HCT116 (cell line): Measurements from ENCODE around the gene SLC34A3. TPM values are rescaled to one million over a fixed set of nuclear protein-coding genes. Genes with fewer than 3 reads are reported as not detected.

ENCODE experiments used
- ATAC-seq: fragments of 200-7000 bp; cut with Tn5 transposase; 2 replicates; pipeline ENCODE4 v1.9.1; 2020; ENCODE audit warnings: mild to moderate bottlenecking, moderate library complexity
- BruUV-seq: library from RNA; stranded (reverse); fragments of 400-500 nt; replicated peaks from 2 replicates; lab custom pipeline; 2021; lab: Mats Ljungman, UMichigan
- CTCF ChIA-PET: fragments of 300-600 bp; sonication (Branson Sonifier 250); formaldehyde crosslinking; loops from one replicate; lab custom pipeline; 2021; ENCODE audit warnings: antibody characterized with exemption; lab: Charles Lee
- POLR2A ChIA-PET: fragments of 300-600, 350-600 bp; sonication (Branson Sonifier 250); formaldehyde crosslinking; loops from one replicate; lab custom pipeline; 2021; ENCODE audit warnings: antibody characterized with exemption; lab: Charles Lee
- RAD21 ChIA-PET, 2 experiments: fragments of 300-600 bp; sonication (Branson Sonifier 250); formaldehyde crosslinking; loops; one replicate each; lab custom pipeline; 2023; ENCODE audit warnings: low total read pairs in 2 of 2; ENCODE audit not compliant: uncharacterized antibody in 2 of 2, unreplicated experiment in 2 of 2, low non-redundant PET in 1 of 2; lab: Charles Lee
- DNase-seq: peaks from one replicate; pipeline ENCODE4 v3.0.0-alpha.2; 2010; ENCODE audit warnings: low read depth, low spot score
- H2AFZ ChIP-seq: fragments of 200-600 bp; shearing (Covaris generic), sonication (generic); 2 replicates; pipeline ENCODE4 v1.6.1; 2017; ENCODE audit warnings: low read depth, mixed run types, mixed read lengths, antibody characterized with exemption, low read length; ENCODE audit not compliant: poor library complexity, severe bottlenecking
- H3K27ac ChIP-seq: 2 replicates; pipeline ENCODE4 v1.5.1; 2012; ENCODE audit warnings: low read depth, low read length
- H3K27me3 ChIP-seq: fragments of 200-600 bp; sonication (generic); 2 replicates; pipeline ENCODE4 v1.6.1; 2016; ENCODE audit warnings: mixed run types, low read length, mixed read lengths; ENCODE audit not compliant: insufficient read depth
- H3K36me3 ChIP-seq, 2 experiments: fragments of 200-500 bp in 1 of 2; fragments of 200-600 bp in 1 of 2; sonication (Bioruptor generic) in 1 of 2; sonication (generic) in 1 of 2; 2 replicates each; pipeline versions ENCODE4 v1.5.1 to v1.6.1; 2014 to 2016; ENCODE audit warnings: low read length in 2 of 2, inconsistent platforms in 1 of 2, mixed read lengths in 1 of 2, mixed run types in 1 of 2; ENCODE audit not compliant: insufficient read depth in 2 of 2, control insufficient read depth in 1 of 2
- H3K4me1 ChIP-seq, 2 experiments: fragments of 200-600 bp in 1 of 2; sonication (generic) in 1 of 2; 2 replicates each; pipeline versions ENCODE4 v1.5.1 to v1.6.1; 2012 to 2017; ENCODE audit warnings: low read length in 2 of 2, inconsistent platforms in 1 of 2, mild to moderate bottlenecking in 1 of 2, mixed read lengths in 1 of 2, mixed run types in 1 of 2, moderate library complexity in 1 of 2; ENCODE audit not compliant: insufficient read depth in 2 of 2, control insufficient read depth in 1 of 2
- H3K4me2 ChIP-seq: fragments of 200-600 bp; sonication (generic); 2 replicates; pipeline ENCODE4 v1.6.1; 2017; ENCODE audit warnings: mixed run types, low read length, mixed read lengths
- H3K4me3 ChIP-seq, 2 experiments: fragments of 200-600 bp in 1 of 2; sonication (generic) in 1 of 2; replicated peaks in 1 of 2; 2 replicates each; pipeline ENCODE4 v1.5.1; 2011 to 2016; ENCODE audit warnings: low read length in 2 of 2, control low read depth in 1 of 2, low read depth in 1 of 2, mild to moderate bottlenecking in 1 of 2, mixed read lengths in 1 of 2, mixed run types in 1 of 2
- H3K79me2 ChIP-seq: fragments of 200-600 bp; sonication (generic); 2 replicates; pipeline ENCODE4 v1.6.1; 2017; ENCODE audit warnings: mild to moderate bottlenecking, mixed run types, low read length, moderate library complexity, mixed read lengths; ENCODE audit not compliant: insufficient read depth
- H3K9ac ChIP-seq: fragments of 200-600 bp; sonication (generic); 2 replicates; pipeline ENCODE4 v1.6.1; 2016; ENCODE audit warnings: low read length, mixed read lengths
- H3K9me2 ChIP-seq: fragments of 200-600 bp; sonication (generic), shearing (Covaris generic); 2 replicates; pipeline ENCODE4 v1.6.1; 2017; ENCODE audit warnings: mixed run types, mild to moderate bottlenecking, moderate library complexity; ENCODE audit not compliant: insufficient read depth
- H3K9me3 ChIP-seq, 2 experiments: fragments of 200-500 bp in 1 of 2; fragments of 200-600 bp in 1 of 2; sonication (Bioruptor generic) in 1 of 2; sonication (generic) in 1 of 2; 2 replicates each; pipeline ENCODE4 v1.6.1; 2014 to 2017; ENCODE audit warnings: low read length in 2 of 2, mixed read lengths in 2 of 2, inconsistent platforms in 1 of 2, low read depth in 1 of 2, mild to moderate bottlenecking in 1 of 2, mixed run types in 1 of 2, moderate library complexity in 1 of 2; ENCODE audit not compliant: control insufficient read depth in 1 of 2, insufficient read depth in 1 of 2
- H4K20me1 ChIP-seq: fragments of 200-600 bp; sonication (generic), shearing (Covaris generic); 2 replicates; pipeline ENCODE4 v1.6.1; 2017; ENCODE audit warnings: mixed run types, mild to moderate bottlenecking, moderate library complexity; ENCODE audit not compliant: insufficient read depth
- CEBPB ChIP-seq: IDR thresholded peaks from 2 replicates; pipeline ENCODE4 v1.6.1; 2012; ENCODE audit warnings: low read depth
- EGR1 ChIP-seq: IDR thresholded peaks from 2 replicates; pipeline ENCODE4 v1.6.1; 2012; ENCODE audit warnings: low read depth
- ELF1 ChIP-seq: IDR thresholded peaks from 2 replicates; pipeline ENCODE4 v1.6.1; 2012; ENCODE audit warnings: low read depth, borderline replicate concordance
- EZH2 ChIP-seq: fragments of 200-600 bp; sonication (generic); IDR thresholded peaks from 2 replicates; pipeline ENCODE4 v1.6.1; 2017; ENCODE audit warnings: antibody characterized with exemption, mixed run types
- EZH2phosphoT487 ChIP-seq: fragments of 200-600 bp; IDR thresholded peaks from 2 replicates; pipeline ENCODE4 v1.6.1; 2018; ENCODE audit warnings: antibody characterized with exemption, borderline replicate concordance
- FOSL1 ChIP-seq: IDR thresholded peaks from 2 replicates; pipeline ENCODE4 v1.6.1; 2012; ENCODE audit warnings: low read depth
- JUND ChIP-seq: IDR thresholded peaks from 2 replicates; pipeline ENCODE4 v1.6.1; 2012
- MAX ChIP-seq: IDR thresholded peaks from 2 replicates; pipeline ENCODE4 v1.6.1; 2012
- POLR2A ChIP-seq: IDR thresholded peaks from 2 replicates; pipeline ENCODE4 v1.7.0; 2011; ENCODE audit warnings: borderline replicate concordance; ENCODE audit not compliant: insufficient read depth, insufficient read length; ENCODE audit errors: extremely low read depth
- POLR2AphosphoS5 ChIP-seq: IDR thresholded peaks from 2 replicates; pipeline ENCODE4 v1.6.1; 2011; ENCODE audit warnings: mild to moderate bottlenecking, low read depth, low read length, moderate library complexity
- RAD21 ChIP-seq: IDR thresholded peaks from 2 replicates; pipeline ENCODE4 v1.6.1; 2012; ENCODE audit warnings: low read depth, mild to moderate bottlenecking
- REST ChIP-seq: IDR thresholded peaks from 2 replicates; pipeline ENCODE4 v1.6.1; 2012; ENCODE audit warnings: low read depth
- SIN3A ChIP-seq: IDR thresholded peaks from 2 replicates; pipeline ENCODE4 v1.6.1; 2012; ENCODE audit warnings: low read depth
- SP1 ChIP-seq: IDR thresholded peaks from 2 replicates; pipeline ENCODE4 v1.6.1; 2012; ENCODE audit warnings: low read depth
- SRF ChIP-seq: IDR thresholded peaks from 2 replicates; pipeline ENCODE4 v1.6.1; 2012; ENCODE audit warnings: low read depth
- YY1 ChIP-seq: IDR thresholded peaks from 2 replicates; pipeline ENCODE4 v1.6.1; 2011; ENCODE audit warnings: low read length, low read depth, moderate library complexity, mild to moderate bottlenecking; ENCODE audit not compliant: insufficient replicate concordance; ENCODE audit errors: extremely low read depth
- ZBTB33 ChIP-seq: IDR thresholded peaks from 2 replicates; pipeline ENCODE4 v1.6.1; 2011; ENCODE audit warnings: mild to moderate bottlenecking, low read length, moderate library complexity; ENCODE audit not compliant: insufficient replicate concordance; ENCODE audit errors: extremely low read depth
- ZFX ChIP-seq: fragments of 450-650 bp; IDR thresholded peaks from 2 replicates; pipeline ENCODE4 v1.6.1; 2017
- intact Hi-C: fragments of 100-400 bp; cut with micrococcal nuclease; formaldehyde crosslinking; loops from 2 replicates; pipeline ENCODE4 v1.10.0; 2022
- total RNA-seq: library from RNA; stranded (reverse); gene quantifications from one replicate; pipeline ENCODE4 v1.2.1, GENCODE V29; 2021; ENCODE audit not compliant: unreplicated experiment

Gene SLC34A3
- total RNA-seq, 1 experiment from 2014 or later, result 0.15 TPM

- Histone ChIP-seq H3K9me3 (no peaks in the 10 kb centered on the region), H3K36me3 (peaks cover 8 to 25% of the 10 kb centered on the region in 2 experiments; a peak in 3 of 4 replicates), H4K20me1 (no peaks in the 10 kb centered on the region), H3K4me3 (no peak overlapping the region), H2AFZ (no peak overlapping the region), H3K4me2 (no peak overlapping the region), H3K4me1 (peaks cover 20 to 25% of the 10 kb centered on the region in 2 experiments; a peak in 3 of 4 replicates), H3K79me2 (no peaks in the 10 kb centered on the region), H3K9me2 (no peaks in the 10 kb centered on the region), H3K27ac (no peak overlapping the region; the same call in 1 of the 2 replicates), H3K9ac (no peak overlapping the region), H3K27me3 (no peaks in the 10 kb centered on the region)
- BruUV-seq, result no TSS peak
- ChIA-PET POLR2A (no interaction called here), CTCF (no interaction called here), RAD21 (no interaction called here)
- intact Hi-C loops, result no loop called here
- DNase-seq (no peak), ATAC-seq (no peak)
- TF ChIP-seq MAX, result no peak
- no peak for TF ChIP-seq POLR2A
- TF ChIP-seq EZH2phosphoT487, result no peak
- no peak for TF ChIP-seq EGR1
- TF ChIP-seq ELF1, result no peak
- no peak for TF ChIP-seq YY1
- TF ChIP-seq ZBTB33, result no peak
- TF ChIP-seq EZH2, result no peak
- TF ChIP-seq SIN3A, result no peak
- no peak for TF ChIP-seq CEBPB
- no peak for TF ChIP-seq ZFX
- no peak for TF ChIP-seq FOSL1
- no peak for TF ChIP-seq SP1
- no peak for TF ChIP-seq SRF
- TF ChIP-seq POLR2AphosphoS5, result no peak
- TF ChIP-seq JUND, result no peak
- TF ChIP-seq RAD21, result no peak
- TF ChIP-seq REST, result no peak
These were observed 40.4 kb downstream of the SLC34A3 start for GRCh38 chr9:137270929-137271695.
